HFFc6 (cell line): ENCODE measurements around the gene PLTP. TPM values are rescaled to one million over a fixed set of nuclear protein-coding genes. Genes with fewer than 3 reads are reported as not detected.
"Not testable (repeated sequence)": the region's sequence is repeated elsewhere in the genome, so short reads cannot be mapped to it uniquely, and the experiment has no call there.

Source experiments
- DNase-seq: peaks from one replicate; pipeline ENCODE4 v3.0.0-alpha.2; 2018
- H3K27ac Mint-ChIP-seq: 2 replicates; pipeline ENCODE4 v1.8.0; 2020; ENCODE audit warnings: mild to moderate bottlenecking, mixed read lengths
- H3K27me3 Mint-ChIP-seq: 2 replicates; pipeline ENCODE4 v1.8.0; 2021; ENCODE audit warnings: mild to moderate bottlenecking, moderate library complexity, mixed read lengths; ENCODE audit not compliant: insufficient read depth
- H3K36me3 Mint-ChIP-seq: 2 replicates; pipeline ENCODE4 v1.8.0; 2021; ENCODE audit warnings: low read depth, mixed read lengths
- H3K4me1 Mint-ChIP-seq: 2 replicates; pipeline ENCODE4 v1.8.0; 2020; ENCODE audit warnings: low read depth, mixed read lengths
- H3K4me3 Mint-ChIP-seq: 2 replicates; pipeline ENCODE4 v1.8.0; 2020; ENCODE audit warnings: mild to moderate bottlenecking, moderate library complexity, mixed read lengths
- H3K9me3 Mint-ChIP-seq: 2 replicates; pipeline ENCODE4 v1.8.0; 2020; ENCODE audit warnings: mild to moderate bottlenecking, mixed read lengths
- long read RNA-seq: library from polyadenylated mRNA; unstranded; transcript quantifications from one replicate; pipeline ENCODE4 v2.0.0, GENCODE V29; 2019
- total RNA-seq, 6 experiments: library from RNA; stranded (reverse); fragmentation: NEBNext Ultra II Directional; extraction: Animal tissue kit (Norgen Biotek cat#: 25700); gene quantifications; 2 replicates in 1 of 6; 3 replicates in 5 of 6; pipeline ENCODE4 v1.2.3, GENCODE V29; 2021
- TF ChIP-seq, protein P1 (sequence below): fragments of 200-600 bp; sonication (generic); IDR thresholded peaks from 2 replicates; pipeline ENCODE4 v1.5.0; 2021; ENCODE audit warnings: antibody characterized with exemption, mild to moderate bottlenecking

PLTP gene
- total RNA-seq: 10 to 100 TPM in 5 of 6 experiments, 1 to 10 TPM in 1; 8.3 to 13.6 (median 11.1) TPM
- long read RNA-seq, transcript PLTP-203 (16 exons, 1,743 nt): major isoform, 7 of 11 reads
- long read RNA-seq, partial matches to known transcripts: 0 of 11 reads
- long read RNA-seq, other reads (novel, unspliced or antisense): 3 of 11 reads

- TF ChIP-seq, protein P1, sequence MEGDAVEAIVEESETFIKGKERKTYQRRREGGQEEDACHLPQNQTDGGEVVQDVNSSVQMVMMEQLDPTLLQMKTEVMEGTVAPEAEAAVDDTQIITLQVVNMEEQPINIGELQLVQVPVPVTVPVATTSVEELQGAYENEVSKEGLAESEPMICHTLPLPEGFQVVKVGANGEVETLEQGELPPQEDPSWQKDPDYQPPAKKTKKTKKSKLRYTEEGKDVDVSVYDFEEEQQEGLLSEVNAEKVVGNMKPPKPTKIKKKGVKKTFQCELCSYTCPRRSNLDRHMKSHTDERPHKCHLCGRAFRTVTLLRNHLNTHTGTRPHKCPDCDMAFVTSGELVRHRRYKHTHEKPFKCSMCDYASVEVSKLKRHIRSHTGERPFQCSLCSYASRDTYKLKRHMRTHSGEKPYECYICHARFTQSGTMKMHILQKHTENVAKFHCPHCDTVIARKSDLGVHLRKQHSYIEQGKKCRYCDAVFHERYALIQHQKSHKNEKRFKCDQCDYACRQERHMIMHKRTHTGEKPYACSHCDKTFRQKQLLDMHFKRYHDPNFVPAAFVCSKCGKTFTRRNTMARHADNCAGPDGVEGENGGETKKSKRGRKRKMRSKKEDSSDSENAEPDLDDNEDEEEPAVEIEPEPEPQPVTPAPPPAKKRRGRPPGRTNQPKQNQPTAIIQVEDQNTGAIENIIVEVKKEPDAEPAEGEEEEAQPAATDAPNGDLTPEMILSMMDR: no peak
- Mint-ChIP-seq H3K36me3 (peaks cover 5% of the 10 kb centered on the region), H3K4me1 (peaks cover 20% of the 10 kb centered on the region), H3K27ac (peak within 1 kb of the TSS; percentile 80), H3K4me3 (peak within 1 kb of the TSS; percentile 85), H3K27me3 (peaks cover 10% of the 10 kb centered on the region), H3K9me3 (no peaks in the 10 kb centered on the region)
- DNase-seq: peak; percentile 32
These were observed at the start of gene PLTP for GRCh38 chr20:45911486-45912343. Gene PLTP, minus strand, starts transcription at chr20:45912155. Its CDS starts 703 bp downstream, at chr20:45911452.

- no peak for DNase-seq
- H3K36me3 Mint-ChIP-seq: peaks cover 19% of the 10 kb centered on the region
- TF ChIP-seq, protein P1: no peak
- no peak overlapping the region for H3K4me3 Mint-ChIP-seq
- no peaks in the 10 kb centered on the region; the same call in 1 of the 2 replicates for H3K27me3 Mint-ChIP-seq
- no peaks in the 10 kb centered on the region for H3K9me3 Mint-ChIP-seq
- H3K4me1 Mint-ChIP-seq: no peaks in the 10 kb centered on the region
- H3K27ac Mint-ChIP-seq: no peak overlapping the region
These were observed 48.1 kb upstream of the PLTP start for GRCh38 chr20:45959956-45960630.

- Mint-ChIP-seq H3K9me3 (no peaks in the 10 kb centered on the region), H3K4me1 (no peaks in the 10 kb centered on the region), H3K4me3 (no peak overlapping the region), H3K27me3 (no peaks in the 10 kb centered on the region; the same call in 1 of the 2 replicates), H3K36me3 (peaks cover 19% of the 10 kb centered on the region), H3K27ac (no peak overlapping the region)
- TF ChIP-seq, protein P1: no peak
- no peak for DNase-seq
These were observed 47.2 kb upstream of the PLTP start for GRCh38 chr20:45959126-45959525.

DNA sequence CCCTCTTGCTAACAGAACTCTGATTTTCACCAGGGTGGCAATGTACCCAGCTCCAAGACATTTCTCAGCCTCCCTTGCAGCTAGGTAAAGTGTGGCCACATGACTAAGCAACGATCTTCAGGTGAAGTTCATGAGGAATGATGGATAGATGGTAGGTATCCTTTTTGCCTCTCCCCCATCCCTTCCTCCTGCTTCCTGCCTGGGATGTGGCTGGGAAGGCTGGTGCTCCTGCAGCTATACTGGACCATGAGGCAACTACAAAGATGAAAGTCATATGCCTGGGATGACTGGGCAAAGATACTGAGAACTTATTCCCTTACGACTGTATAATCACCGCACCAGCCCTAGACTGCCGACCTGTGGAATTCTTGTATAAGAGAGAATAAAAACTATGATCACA, 46.6 kb upstream of the PLTP start:
- no peak overlapping the region for H3K4me3 Mint-ChIP-seq
- TF ChIP-seq, protein P1: no peak
- no peak for DNase-seq
- H3K4me1 Mint-ChIP-seq: no peaks in the 10 kb centered on the region
- no peak overlapping the region for H3K27ac Mint-ChIP-seq
- H3K36me3 Mint-ChIP-seq: peaks cover 19% of the 10 kb centered on the region
- H3K9me3 Mint-ChIP-seq: no peaks in the 10 kb centered on the region
- H3K27me3 Mint-ChIP-seq: no peaks in the 10 kb centered on the region; the same call in 1 of the 2 replicates

- Mint-ChIP-seq H3K36me3 (peaks cover 14% of the 10 kb centered on the region), H3K4me1 (no peaks in the 10 kb centered on the region), H3K4me3 (no peak overlapping the region), H3K27me3 (no peaks in the 10 kb centered on the region; the same call in 1 of the 2 replicates), H3K9me3 (no peaks in the 10 kb centered on the region), H3K27ac (no peak overlapping the region; the same call in 1 of the 2 replicates)
- no peak for DNase-seq
- TF ChIP-seq, protein P1: no peak
These were observed 45.3 kb upstream of the PLTP start for GRCh38 chr20:45957021-45957941.

GRCh38 chr20:45956326-45956725, 44.4 kb upstream of the PLTP start:
- H3K27ac Mint-ChIP-seq, H3K9me3 Mint-ChIP-seq, H3K4me3 Mint-ChIP-seq, H3K27me3 Mint-ChIP-seq, DNase-seq, H3K4me1 Mint-ChIP-seq: not testable (repeated sequence)
- peaks cover 22% of the 10 kb centered on the region for H3K36me3 Mint-ChIP-seq
